ENCODE data around the gene YY1. TPM values are rescaled to one million over a fixed set of nuclear protein-coding genes. Genes with fewer than 3 reads are reported as not detected.
"Not testable (repeated sequence)": the region's sequence is repeated elsewhere in the genome, so short reads cannot be mapped to it uniquely, and the experiment has no call there.

Gene YY1
- total and polyA plus RNA-seq, 7 experiments from 2014 or later = 15.2 to 99.7 (median 72.1) TPM

GRCh38 chr14:100203962-100204834, 34.7 kb upstream of the YY1 start:
- CTCF ChIA-PET = interaction anchor here (0.6 to 1.1 kb wide), 5 partner anchors 10 to 115 kb away, joined by 3 to 4 read pairs (median 3); no protein-coding TSS in a partner anchor
- ATAC-seq (no peak), DNase-seq (no peak)
- intact Hi-C loops (cut with micrococcal nuclease) = no loop called here
- H3K4me3 Mint-ChIP-seq = no peak overlapping the region
- H3K9me3 Mint-ChIP-seq = peaks cover 0 to 1% (median 0%) of the 10 kb centered on the region in 11 donors
- no peak overlapping the region for H3K27ac Mint-ChIP-seq
- Histone ChIP-seq H3K4me1 (ENCODE audit: control insufficient read depth in 2 of 2, insufficient read depth in 2 of 2, low read length in 2 of 2) (no peaks in the 10 kb centered on the region), H3K27ac (ENCODE audit: low read depth, low read length) (no peak overlapping the region), H3K4me3 (ENCODE audit: low read length) (no peak overlapping the region), H3K9me3 (ENCODE audit: control insufficient read depth in 2 of 3, low read length in 3 of 3) (no peaks in the 10 kb centered on the region), H3K36me3 (ENCODE audit: control insufficient read depth in 2 of 3, insufficient read depth in 3 of 3, low read length in 3 of 3) (no peaks in the 10 kb centered on the region), H3K27me3 (ENCODE audit: control insufficient read depth in 2 of 2, insufficient read depth in 2 of 2, low read length in 2 of 2) (no peaks in the 10 kb centered on the region)
- POLR2A ChIA-PET = interaction anchor here (0.6 to 1.2 kb wide), 2 partner anchors 8 to 108 kb away, joined by 3 read pairs; no protein-coding TSS in a partner anchor
- H3K27me3 Mint-ChIP-seq = peaks cover 0 to 16% (median 0%) of the 10 kb centered on the region in 5 donors
- no peaks in the 10 kb centered on the region for H3K36me3 Mint-ChIP-seq
- peaks cover 0 to 6% (median 0%) of the 10 kb centered on the region in 7 donors for H3K4me1 Mint-ChIP-seq

- H3K9me3 Mint-ChIP-seq; ATAC-seq; H3K4me1 Mint-ChIP-seq; H3K27ac Mint-ChIP-seq; H3K4me3 Mint-ChIP-seq; H3K27ac ChIP-seq (ENCODE audit: low read depth, low read length); H3K36me3 ChIP-seq (ENCODE audit: control insufficient read depth in 2 of 3, insufficient read depth in 3 of 3, low read length in 3 of 3); DNase-seq; H3K9me3 ChIP-seq (ENCODE audit: control insufficient read depth in 2 of 3, low read length in 3 of 3); H3K36me3 Mint-ChIP-seq; intact Hi-C loops (cut with micrococcal nuclease); H3K4me3 ChIP-seq (ENCODE audit: low read length); H3K27me3 ChIP-seq (ENCODE audit: control insufficient read depth in 2 of 2, insufficient read depth in 2 of 2, low read length in 2 of 2); H3K4me1 ChIP-seq (ENCODE audit: control insufficient read depth in 2 of 2, insufficient read depth in 2 of 2, low read length in 2 of 2): not testable (repeated sequence)
- H3K27me3 Mint-ChIP-seq = peaks cover 0 to 16% (median 0%) of the 10 kb centered on the region in 5 donors
- CTCF ChIA-PET = interaction anchor here (1.1 kb wide), 1 partner anchor 11 kb away, joined by 3 read pairs; no protein-coding TSS in a partner anchor
- POLR2A ChIA-PET = interaction anchor here (0.6 to 1.2 kb wide), 2 partner anchors 7 to 109 kb away, joined by 3 read pairs; no protein-coding TSS in a partner anchor
Observed at GRCh38 chr14:100204835-100205167, 34.1 kb upstream of the YY1 start.

- ATAC-seq; H3K36me3 ChIP-seq (ENCODE audit: control insufficient read depth in 2 of 3, insufficient read depth in 3 of 3, low read length in 3 of 3); H3K27ac Mint-ChIP-seq; H3K4me3 ChIP-seq (ENCODE audit: low read length); intact Hi-C loops (cut with micrococcal nuclease); H3K27ac ChIP-seq (ENCODE audit: low read depth, low read length); H3K4me1 Mint-ChIP-seq; H3K36me3 Mint-ChIP-seq; H3K4me1 ChIP-seq (ENCODE audit: control insufficient read depth in 2 of 2, insufficient read depth in 2 of 2, low read length in 2 of 2); H3K9me3 Mint-ChIP-seq; H3K9me3 ChIP-seq (ENCODE audit: control insufficient read depth in 2 of 3, low read length in 3 of 3); DNase-seq; H3K4me3 Mint-ChIP-seq; H3K27me3 ChIP-seq (ENCODE audit: control insufficient read depth in 2 of 2, insufficient read depth in 2 of 2, low read length in 2 of 2): not testable (repeated sequence)
- POLR2A ChIA-PET = interaction anchor here (1.1 kb wide), 1 partner anchor 14 kb away, joined by 3 read pairs; no protein-coding TSS in a partner anchor
- CTCF ChIA-PET = interaction anchor here (0.8 kb wide), 1 partner anchor 15 kb away, joined by 4 read pairs; no protein-coding TSS in a partner anchor
- H3K27me3 Mint-ChIP-seq = peaks cover 0 to 11% (median 0%) of the 10 kb centered on the region in 5 donors
Observed at GRCh38 chr14:100207588-100207987, 31.4 kb upstream of the YY1 start.

- DNase-seq; H3K27me3 ChIP-seq (ENCODE audit: control insufficient read depth in 2 of 2, insufficient read depth in 2 of 2, low read length in 2 of 2); H3K27me3 Mint-ChIP-seq; H3K4me1 ChIP-seq (ENCODE audit: control insufficient read depth in 2 of 2, insufficient read depth in 2 of 2, low read length in 2 of 2); H3K27ac Mint-ChIP-seq; ATAC-seq; intact Hi-C loops (cut with micrococcal nuclease); H3K27ac ChIP-seq (ENCODE audit: low read depth, low read length); H3K4me3 Mint-ChIP-seq; H3K4me3 ChIP-seq (ENCODE audit: low read length); H3K9me3 ChIP-seq (ENCODE audit: control insufficient read depth in 2 of 3, low read length in 3 of 3); H3K36me3 ChIP-seq (ENCODE audit: control insufficient read depth in 2 of 3, insufficient read depth in 3 of 3, low read length in 3 of 3); H3K36me3 Mint-ChIP-seq; H3K9me3 Mint-ChIP-seq: not testable (repeated sequence)
- CTCF ChIA-PET = interaction anchor here (0.8 kb wide), 1 partner anchor 15 kb away, joined by 4 read pairs; no protein-coding TSS in a partner anchor
- POLR2A ChIA-PET = interaction anchor here (1.1 kb wide), 1 partner anchor 14 kb away, joined by 3 read pairs; no protein-coding TSS in a partner anchor
- peaks cover 0 to 13% (median 10%) of the 10 kb centered on the region in 7 donors for H3K4me1 Mint-ChIP-seq
Observed at GRCh38 chr14:100208136-100208535, 30.8 kb upstream of the YY1 start.

DNA sequence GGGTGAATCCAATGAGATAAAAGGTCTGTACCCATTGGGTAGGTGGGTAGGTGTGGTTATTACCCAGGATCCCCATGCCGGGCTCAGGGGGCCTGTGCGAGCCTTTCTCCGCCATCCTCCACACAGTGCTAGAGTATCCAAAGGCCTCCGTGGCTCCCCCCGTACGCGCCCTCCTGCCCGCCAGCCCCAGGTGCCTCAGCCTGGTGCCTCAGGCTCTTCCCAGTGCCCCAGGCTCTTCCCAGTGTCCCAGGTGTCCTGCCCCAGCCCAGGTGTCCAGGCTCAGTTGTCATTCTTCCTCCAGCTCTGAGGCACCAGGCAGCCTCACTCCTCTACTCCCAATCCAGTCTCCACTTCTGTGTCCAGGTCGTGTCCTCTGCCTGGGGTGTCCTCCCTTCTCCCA, 27.6 kb upstream of the YY1 start:
- Histone ChIP-seq H3K27ac (ENCODE audit: low read depth, low read length) (no peak overlapping the region), H3K27me3 (ENCODE audit: control insufficient read depth in 2 of 2, insufficient read depth in 2 of 2, low read length in 2 of 2) (no peaks in the 10 kb centered on the region), H3K4me3 (ENCODE audit: low read length) (no peak overlapping the region), H3K4me1 (ENCODE audit: control insufficient read depth in 2 of 2, insufficient read depth in 2 of 2, low read length in 2 of 2) (peaks cover 12 to 19% of the 10 kb centered on the region in 2 donors), H3K9me3 (ENCODE audit: control insufficient read depth in 2 of 3, low read length in 3 of 3) (no peaks in the 10 kb centered on the region), H3K36me3 (ENCODE audit: control insufficient read depth in 2 of 3, insufficient read depth in 3 of 3, low read length in 3 of 3) (peaks cover 0 to 3% (median 0%) of the 10 kb centered on the region in 3 experiments)
- no peaks in the 10 kb centered on the region for H3K9me3 Mint-ChIP-seq
- ATAC-seq = no peak
- peak overlapping the region in 2 of 9 donors; percentile 42 to 85 for H3K27ac Mint-ChIP-seq
- no peaks in the 10 kb centered on the region for H3K27me3 Mint-ChIP-seq
- peaks cover 0 to 2% (median 0%) of the 10 kb centered on the region in 5 donors for H3K36me3 Mint-ChIP-seq
- intact Hi-C loops (cut with micrococcal nuclease) = loop anchor here in 1 of 2 donors (5.0 kb wide), 1 partner anchor 239 kb away; no protein-coding TSS in a partner anchor
- H3K4me3 Mint-ChIP-seq = no peak overlapping the region
- ChIA-PET POLR2A (interaction anchor here (0.5 to 8.6 kb wide), 3 partner anchors 15 to 116 kb away, joined by 3 to 166 read pairs (median 78); no protein-coding TSS in a partner anchor), CTCF (interaction anchor here (1.4 to 1.6 kb wide), 2 partner anchors 18 to 30 kb away, joined by 4 to 7 read pairs; no protein-coding TSS in a partner anchor)
- peaks cover 10 to 37% (median 32%) of the 10 kb centered on the region in 7 donors for H3K4me1 Mint-ChIP-seq
- DNase-seq = no peak

GRCh38 chr14:100211893-100212292, 27.1 kb upstream of the YY1 start:
- DNase-seq (no peak), ATAC-seq (no peak)
- peaks cover 0 to 3% (median 0%) of the 10 kb centered on the region in 3 experiments for H3K36me3 ChIP-seq (ENCODE audit: control insufficient read depth in 2 of 3, insufficient read depth in 3 of 3, low read length in 3 of 3)
- H3K4me3 ChIP-seq (ENCODE audit: low read length) = no peak overlapping the region
- Mint-ChIP-seq H3K9me3 (no peaks in the 10 kb centered on the region), H3K36me3 (peaks cover 0 to 2% (median 0%) of the 10 kb centered on the region in 5 donors), H3K27ac (peak overlapping the region in 7 of 9 donors; percentile 5 to 94 (median 80)), H3K4me3 (no peak overlapping the region), H3K27me3 (no peaks in the 10 kb centered on the region), H3K4me1 (peaks cover 10 to 37% (median 33%) of the 10 kb centered on the region in 7 donors)
- POLR2A ChIA-PET = interaction anchor here (0.5 to 8.6 kb wide), 4 partner anchors 7 to 116 kb away, joined by 3 to 166 read pairs (median 40); no protein-coding TSS in a partner anchor
- H3K9me3 ChIP-seq (ENCODE audit: control insufficient read depth in 2 of 3, low read length in 3 of 3) = no peaks in the 10 kb centered on the region
- peaks cover 12 to 19% of the 10 kb centered on the region in 2 donors for H3K4me1 ChIP-seq (ENCODE audit: control insufficient read depth in 2 of 2, insufficient read depth in 2 of 2, low read length in 2 of 2)
- intact Hi-C loops (cut with micrococcal nuclease) = loop anchor here in 1 of 2 donors (5.0 kb wide), 1 partner anchor 240 kb away; no protein-coding TSS in a partner anchor
- no peaks in the 10 kb centered on the region for H3K27me3 ChIP-seq (ENCODE audit: control insufficient read depth in 2 of 2, insufficient read depth in 2 of 2, low read length in 2 of 2)
- H3K27ac ChIP-seq (ENCODE audit: low read depth, low read length) = peak overlapping the region; percentile 97
- CTCF ChIA-PET = interaction anchor here (1.4 to 1.6 kb wide), 2 partner anchors 19 to 29 kb away, joined by 4 to 7 read pairs; no protein-coding TSS in a partner anchor
